Superior temporal gyrus (tissue), 1 donor: ENCODE measurements around the gene CEP131.
"Not testable (repeated sequence)": the region's sequence is repeated elsewhere in the genome, so short reads cannot be mapped to it uniquely, and the experiment has no call there.

Experiments
- DNase-seq: peaks from one replicate; pipeline ENCODE4 v3.0.0-alpha.2; 2016; ENCODE audit errors: extremely low spot score

Gene CEP131

DNA sequence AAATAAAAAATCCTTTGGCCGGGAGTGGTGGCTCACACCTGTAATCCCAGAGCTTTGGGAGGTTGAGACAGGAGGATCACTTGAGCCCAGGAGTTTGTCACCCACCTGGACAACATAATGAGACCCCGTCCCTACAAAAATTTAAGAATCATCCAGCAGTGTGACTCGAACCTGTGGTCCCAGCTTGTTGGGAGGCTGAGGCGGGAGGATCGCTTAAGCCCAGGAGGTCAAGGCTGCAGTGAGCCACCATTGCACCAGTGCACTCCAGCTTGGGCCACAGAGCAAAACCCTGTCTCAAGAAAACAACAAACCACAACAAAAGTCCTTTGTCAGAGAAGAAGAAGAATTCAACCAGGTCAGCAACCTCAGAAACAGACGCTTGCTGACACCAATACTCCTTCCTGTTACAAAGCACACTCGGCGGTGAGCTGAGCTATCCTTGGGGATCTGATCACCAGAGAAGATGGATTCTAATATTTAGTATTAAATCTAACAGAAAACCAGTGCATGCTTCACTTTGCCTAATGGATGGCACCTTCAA lies 70.4 kb downstream of the CEP131 start:
- no peak for DNase-seq

DNA sequence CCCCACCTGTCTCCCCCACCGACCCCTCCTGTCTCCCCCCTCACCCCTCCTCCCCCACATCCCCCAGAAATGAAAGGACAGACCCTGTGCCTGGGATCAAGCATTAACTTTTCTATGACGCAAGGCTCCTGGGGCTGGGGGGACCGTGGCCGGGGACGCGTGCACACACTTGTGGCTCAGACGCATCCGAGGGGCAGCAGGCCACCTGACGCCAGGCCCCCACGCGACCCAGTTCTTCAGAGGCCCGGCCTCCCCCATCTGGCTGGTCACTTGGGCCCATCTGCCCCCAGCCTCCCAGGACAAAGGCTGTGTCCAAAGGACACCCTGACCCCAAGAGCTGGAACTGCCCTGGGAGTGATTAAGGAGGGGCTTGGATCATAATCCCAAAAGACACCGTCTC lies 71.5 kb downstream of the CEP131 start:
- DNase-seq = no peak

DNA sequence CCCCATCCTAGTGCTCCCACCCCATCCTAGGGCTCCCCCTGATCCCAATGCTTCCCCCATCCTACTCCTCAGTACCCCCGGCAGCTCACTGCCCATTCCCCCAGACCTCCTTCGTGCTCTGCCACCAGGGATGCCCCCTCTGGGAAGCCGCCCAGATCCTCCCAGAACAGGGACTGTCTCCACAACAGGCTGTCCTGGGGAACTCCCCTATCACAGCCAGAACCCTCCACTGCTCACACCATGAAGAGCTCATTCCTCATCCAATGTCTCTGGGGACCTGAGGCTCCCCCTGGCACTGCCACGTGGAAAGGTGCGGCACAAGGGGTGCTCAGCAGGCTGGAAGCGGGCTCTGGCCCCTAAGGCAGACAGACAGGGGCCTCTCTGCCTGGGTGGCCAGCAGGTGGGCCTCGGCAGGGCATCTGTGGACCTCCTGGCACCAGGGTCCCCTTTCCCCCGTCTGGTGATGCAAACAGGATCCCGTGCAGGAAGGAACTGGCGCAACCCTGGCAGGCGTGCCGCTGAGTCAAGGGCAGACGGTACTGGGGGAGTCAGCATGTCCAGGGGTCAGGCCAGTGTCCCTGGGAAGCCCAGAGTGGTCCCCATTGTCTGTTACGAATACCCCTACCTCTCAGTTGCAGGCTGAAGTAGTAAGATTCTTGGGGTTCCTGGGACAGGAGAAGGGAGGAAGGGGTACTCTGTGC lies 72.2 kb downstream of the CEP131 start:
- DNase-seq = no peak

GRCh38 chr17:81148986-81149533 lies 73.7 kb downstream of the CEP131 start:
- no peak for DNase-seq

DNA sequence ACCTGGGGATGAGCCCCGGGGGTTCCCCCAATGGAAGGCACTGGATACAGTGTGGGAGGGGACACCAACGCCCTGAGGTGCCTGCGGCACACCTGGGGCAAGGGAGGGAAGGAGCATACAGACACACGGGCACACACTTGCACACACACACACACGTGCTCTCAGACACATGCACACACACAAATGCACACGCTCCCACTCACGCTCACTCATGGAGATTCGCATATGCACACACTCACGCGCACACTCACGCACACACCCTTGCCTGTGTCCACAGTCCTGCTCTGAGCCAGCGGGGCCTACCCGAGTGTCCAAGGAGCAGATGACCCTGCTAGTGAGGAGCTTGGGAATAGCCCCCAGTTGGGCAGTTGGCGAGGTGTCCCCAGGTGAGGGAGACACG lies 74.2 kb downstream of the CEP131 start:
- DNase-seq = no peak

DNA sequence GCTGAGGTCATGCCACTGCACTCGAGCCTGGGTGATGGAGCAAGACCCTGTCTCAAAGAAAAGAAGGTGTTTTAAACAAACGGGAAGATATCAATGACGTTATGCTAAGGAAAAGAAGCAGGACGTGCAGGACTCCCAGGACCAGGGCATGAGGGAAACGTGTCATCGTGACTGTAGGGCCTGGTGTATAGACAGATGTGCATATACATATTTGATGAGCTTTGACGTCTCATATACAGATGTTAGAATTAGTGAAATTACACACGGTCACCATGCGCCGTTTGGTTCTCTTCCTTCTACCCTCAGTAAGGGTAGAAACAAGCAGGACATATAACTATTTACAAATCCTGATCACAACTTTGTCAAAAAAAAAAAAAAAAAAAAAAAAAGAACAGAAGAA lies 75.1 kb downstream of the CEP131 start:
- DNase-seq = no peak

- DNase-seq = not testable (repeated sequence)
Measured at GRCh38 chr17:81146208-81146607, 76.6 kb downstream of the CEP131 start.

- DNase-seq = peak; percentile 17
Measured at GRCh38 chr17:81144423-81144781, 78.4 kb downstream of the CEP131 start.

DNA sequence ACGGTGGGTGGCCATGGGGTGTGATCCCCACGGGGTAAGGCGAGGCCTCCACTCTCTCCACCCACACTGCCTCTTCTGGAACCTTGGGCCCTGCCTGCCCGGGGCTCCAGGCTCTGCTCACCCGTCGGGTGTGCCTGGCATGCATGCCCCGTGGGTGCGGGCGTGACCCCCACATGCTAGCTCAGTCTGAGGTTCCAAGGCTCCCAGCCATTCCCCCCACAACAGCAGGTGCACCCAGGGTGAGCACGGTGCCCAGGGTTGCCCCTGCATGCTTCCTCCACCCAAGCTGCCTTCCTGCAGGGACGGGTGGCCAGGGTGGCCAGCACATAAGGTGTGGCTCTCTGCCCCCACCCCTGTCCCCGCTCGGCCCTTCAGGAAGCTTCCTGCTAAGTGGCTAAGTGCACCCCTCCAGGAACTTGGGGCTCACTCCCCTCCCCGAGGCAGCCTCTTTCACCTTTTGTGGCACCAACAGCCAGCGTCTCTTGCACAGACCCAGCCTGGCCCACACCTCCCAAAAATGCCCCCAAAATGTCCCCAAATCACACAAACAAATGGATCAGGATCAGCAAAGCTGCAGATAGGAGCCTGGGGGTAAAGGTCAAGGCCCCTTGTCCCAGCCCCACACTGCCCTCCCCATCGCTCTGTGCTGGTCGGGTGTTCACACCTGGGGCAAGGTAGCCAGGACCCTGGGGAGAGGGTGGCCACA lies 78.9 kb downstream of the CEP131 start:
- no peak for DNase-seq

DNA sequence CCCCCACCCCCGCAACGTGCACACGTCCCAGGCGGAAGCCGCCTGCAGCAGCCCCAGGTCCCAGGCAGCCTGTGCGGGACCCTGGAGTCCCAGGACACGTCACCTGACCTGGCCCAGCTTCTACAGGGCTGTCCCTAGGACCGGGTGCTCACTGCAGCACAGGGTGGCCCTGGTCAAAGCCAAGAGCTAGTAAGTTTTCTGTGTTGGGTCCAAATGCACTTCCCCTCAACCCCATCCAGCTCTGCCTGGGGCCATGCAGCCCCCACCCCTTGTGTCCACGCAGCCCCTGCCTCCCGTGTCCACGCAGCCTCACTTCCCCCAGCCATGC lies 79.6 kb downstream of the CEP131 start:
- no peak for DNase-seq

DNA sequence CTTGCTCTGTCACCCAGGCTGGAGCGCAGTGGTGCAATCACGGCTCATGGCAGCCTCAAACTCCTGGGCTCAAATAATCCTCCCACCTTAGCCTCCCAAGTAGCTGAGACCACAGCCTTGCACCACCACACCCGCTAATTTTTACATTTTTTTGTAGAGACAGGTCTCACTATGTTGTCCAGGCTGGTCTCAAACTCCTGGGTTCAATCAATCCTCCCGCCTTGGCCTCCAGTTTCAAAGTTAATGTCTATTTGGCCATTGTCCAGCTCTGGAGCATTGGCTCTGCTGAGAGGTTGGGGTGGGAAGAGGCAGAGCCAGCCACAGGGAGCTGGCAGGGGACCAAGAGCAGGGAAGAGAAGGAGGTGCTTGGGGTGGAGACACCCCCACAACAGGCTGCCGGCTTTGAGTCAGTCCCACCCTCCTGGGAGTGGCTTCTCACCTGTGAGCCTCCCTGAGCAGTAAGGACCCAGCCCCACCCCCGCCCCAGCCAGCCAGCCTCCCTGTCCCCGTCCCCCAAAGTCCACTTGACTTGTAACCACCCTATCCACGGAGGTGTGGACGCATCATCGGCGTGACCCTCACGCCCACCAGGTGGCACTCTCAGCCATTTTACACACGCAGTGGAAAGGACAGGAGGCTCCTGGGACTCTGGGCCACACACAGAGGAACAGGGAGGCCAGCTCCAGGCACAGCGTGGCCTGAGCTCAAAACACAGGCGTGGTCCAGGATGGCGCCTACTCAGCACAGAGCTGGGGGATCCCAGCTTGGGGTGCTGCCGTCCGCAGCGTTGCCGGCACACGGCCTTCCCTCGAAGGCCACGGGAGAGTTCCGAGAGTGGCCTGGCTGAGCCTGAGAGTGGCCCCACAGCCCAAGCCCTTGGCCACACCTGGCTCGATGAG lies 80.2 kb downstream of the CEP131 start:
- DNase-seq = peak; percentile 92

- DNase-seq = no peak
Measured at GRCh38 chr17:81140695-81141094, 82.1 kb downstream of the CEP131 start.

- DNase-seq = peak; percentile 9
Measured at GRCh38 chr17:81140018-81140417, 82.7 kb downstream of the CEP131 start.
